Stimulated activated naive B cell treated with anti-CD40 and anti-IgM and Interleukin-4, amounts not matched to agents 10 μg/mL and 1 μg/mL and 100 μg/mL, for 72 hours (primary cell): Measurements from ENCODE around the gene VRTN.

ENCODE experiments used
- ATAC-seq, 2 donors: fragments of 150-1000 bp; cut with Tn5 transposase; replicated peaks; 2 replicates each; pipeline ENCODE4 v1.10.0; 2021; ENCODE audit warnings: moderate library complexity in 1 of 2
- DNase-seq: peaks from one replicate; pipeline ENCODE4 v3.0.0; 2021
- H3K27ac Mint-ChIP-seq: one replicate; pipeline ENCODE4 v1.8.0; 2022; ENCODE audit warnings: mild to moderate bottlenecking, mixed read lengths
- H3K27me3 Mint-ChIP-seq, 2 donors: one replicate each; pipeline ENCODE4 v1.8.0; 2022; ENCODE audit warnings: mixed read lengths in 2 of 2
- H3K36me3 Mint-ChIP-seq, 2 donors: one replicate each; pipeline ENCODE4 v1.8.0; 2022; ENCODE audit warnings: mixed read lengths in 2 of 2, mild to moderate bottlenecking in 1 of 2
- H3K4me1 Mint-ChIP-seq, 2 donors: one replicate each; pipeline ENCODE4 v1.8.0; 2022; ENCODE audit warnings: mixed read lengths in 2 of 2, mild to moderate bottlenecking in 1 of 2
- H3K4me3 Mint-ChIP-seq, 2 donors: one replicate each; pipeline ENCODE4 v1.8.0; 2022; ENCODE audit warnings: mild to moderate bottlenecking in 2 of 2, mixed read lengths in 2 of 2, moderate library complexity in 1 of 2
- H3K9me3 Mint-ChIP-seq, 2 donors: one replicate each; pipeline ENCODE4 v1.8.0; 2022; ENCODE audit warnings: mixed read lengths in 2 of 2, mild to moderate bottlenecking in 1 of 2

Gene VRTN

DNA sequence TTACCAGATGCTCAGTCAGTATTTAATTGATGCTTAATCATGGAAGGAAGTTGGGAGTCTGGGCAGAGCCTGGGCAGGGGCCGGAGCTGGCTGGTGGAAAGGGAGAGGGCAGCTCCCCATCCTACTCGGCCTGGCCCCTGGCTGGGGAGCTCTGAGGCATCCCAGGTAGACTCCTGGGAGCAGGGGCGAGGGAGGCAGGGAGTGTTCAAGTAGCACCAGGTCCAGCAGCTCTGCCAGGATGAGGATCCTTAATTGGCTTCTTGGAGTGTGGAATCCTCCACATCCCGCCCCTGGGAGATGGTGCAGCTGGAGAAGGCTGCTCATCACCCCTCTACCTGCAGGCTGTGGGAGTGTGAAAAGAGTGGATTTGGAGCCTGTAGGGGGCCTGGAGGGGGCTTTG lies 46.8 kb downstream of the VRTN start:
- no peak for ATAC-seq
- no peak overlapping the region for H3K4me3 Mint-ChIP-seq
- no peak for DNase-seq
- H3K9me3 Mint-ChIP-seq = no peaks in the 10 kb centered on the region
- H3K36me3 Mint-ChIP-seq = no peaks in the 10 kb centered on the region
- no peak overlapping the region for H3K27ac Mint-ChIP-seq
- peaks cover 1 to 8% of the 10 kb centered on the region in 2 donors for H3K4me1 Mint-ChIP-seq
- H3K27me3 Mint-ChIP-seq = no peaks in the 10 kb centered on the region

DNA sequence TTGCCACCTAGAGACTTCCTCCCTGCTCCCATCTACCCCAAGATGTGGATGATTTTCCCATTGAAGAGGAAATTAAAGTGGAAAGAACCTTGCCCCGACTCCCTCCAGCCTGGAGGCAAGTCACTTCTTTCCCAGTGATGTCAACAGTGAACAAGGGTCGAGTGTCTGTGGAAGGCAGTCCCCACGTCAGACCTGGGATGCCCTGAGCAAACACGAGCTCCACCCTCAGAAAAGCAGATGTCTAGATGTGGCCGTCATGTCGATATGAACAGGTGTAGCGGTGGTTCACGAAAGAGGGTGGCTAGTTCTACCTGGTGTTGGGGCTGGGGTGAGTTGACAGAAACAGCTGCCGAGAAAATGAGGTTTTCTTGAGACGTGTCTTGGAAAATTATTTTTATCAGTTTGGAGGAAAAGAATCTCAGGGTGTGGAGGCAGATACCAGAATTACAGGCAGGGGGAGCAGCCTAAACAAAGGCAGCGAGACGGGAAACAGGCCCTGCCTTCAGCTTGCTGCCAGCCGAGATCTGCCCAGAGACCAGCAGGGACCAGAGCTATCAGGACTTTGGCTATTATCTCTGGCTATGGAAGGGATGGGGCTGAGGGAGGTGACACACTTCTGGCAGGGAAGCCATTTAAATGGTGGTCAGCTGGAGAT lies 51.9 kb downstream of the VRTN start:
- DNase-seq (no peak), ATAC-seq (no peak)
- H3K9me3 Mint-ChIP-seq = no peaks in the 10 kb centered on the region
- peak overlapping the region; percentile 68 for H3K27ac Mint-ChIP-seq
- H3K4me1 Mint-ChIP-seq = peaks cover 29 to 45% of the 10 kb centered on the region in 2 donors
- no peaks in the 10 kb centered on the region for H3K27me3 Mint-ChIP-seq
- H3K36me3 Mint-ChIP-seq = no peaks in the 10 kb centered on the region
- peak overlapping the region in 1 of 2 donors; percentile 8 for H3K4me3 Mint-ChIP-seq

DNA sequence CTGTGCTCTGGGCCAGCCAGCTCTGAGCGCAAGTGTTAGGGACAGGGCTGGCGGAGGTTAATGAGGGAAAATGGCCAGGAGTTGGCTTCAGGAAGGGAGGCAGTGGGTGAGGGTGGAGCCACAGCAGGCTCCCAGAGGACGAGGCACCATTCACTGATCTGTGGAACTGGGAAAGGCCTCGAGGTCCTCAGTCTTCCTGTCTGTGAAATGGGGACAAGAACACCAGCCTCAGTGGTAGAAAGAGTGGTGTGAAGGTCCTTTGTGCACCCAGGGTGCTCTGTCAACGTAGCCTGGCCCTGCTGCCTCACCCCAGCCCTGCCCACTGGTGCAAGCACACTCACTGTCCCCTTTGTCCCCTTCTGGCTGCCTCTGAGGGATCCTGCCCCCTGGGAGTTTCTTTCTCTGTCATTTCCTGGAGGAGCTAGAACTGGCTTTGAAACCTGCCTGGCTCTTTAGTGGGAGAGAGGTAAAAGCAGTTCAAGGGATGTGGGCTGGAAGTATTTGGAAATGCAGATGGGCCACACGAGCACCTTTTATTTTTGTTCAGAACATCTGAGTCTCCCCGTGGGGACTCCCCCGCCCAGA lies 52.7 kb downstream of the VRTN start:
- Mint-ChIP-seq H3K36me3 (no peaks in the 10 kb centered on the region), H3K9me3 (no peaks in the 10 kb centered on the region), H3K27me3 (no peaks in the 10 kb centered on the region), H3K4me1 (peaks cover 29 to 45% of the 10 kb centered on the region in 2 donors), H3K4me3 (peak overlapping the region; percentile 80 to 83), H3K27ac (peak overlapping the region; percentile 97)
- DNase-seq (peak; percentile 8), ATAC-seq (peak; percentile 15 to 17)

DNA sequence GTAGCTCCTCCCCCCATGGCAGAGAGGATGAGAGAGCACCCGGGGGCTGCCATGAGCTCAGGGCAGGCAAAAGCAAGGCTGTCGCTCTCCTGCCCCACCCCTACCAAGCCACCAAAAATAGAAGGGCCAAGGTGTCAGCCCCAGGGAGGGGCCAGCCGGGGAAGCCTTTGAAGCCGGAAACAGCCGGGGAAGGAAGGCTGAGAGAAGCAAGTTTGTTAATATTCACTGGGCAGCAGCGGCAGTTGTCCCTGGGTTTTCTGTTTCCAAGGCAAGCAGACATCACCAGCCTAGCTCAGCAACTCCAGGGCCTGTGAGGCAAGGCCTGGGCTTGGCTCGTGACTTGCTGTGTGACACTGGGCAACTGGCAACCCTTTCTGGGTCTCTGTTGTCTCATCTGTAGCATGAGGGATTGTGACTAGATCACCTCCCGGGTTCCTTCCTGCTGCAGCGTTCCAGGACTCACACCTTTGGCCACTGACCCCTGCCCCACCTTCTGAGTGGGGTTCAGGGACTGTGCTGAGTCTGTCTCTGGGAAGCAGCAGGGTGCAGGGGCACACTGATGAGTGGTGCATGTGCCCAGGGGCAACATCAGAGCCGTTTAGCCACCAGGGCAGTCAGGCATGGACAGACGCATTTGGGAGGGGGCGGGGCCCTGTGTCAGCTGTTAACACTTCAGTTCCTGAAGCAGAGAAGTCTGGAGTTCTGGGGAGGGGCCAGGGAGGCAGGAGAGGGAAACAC lies 53.4 kb downstream of the VRTN start:
- H3K9me3 Mint-ChIP-seq = no peaks in the 10 kb centered on the region
- H3K27me3 Mint-ChIP-seq = no peaks in the 10 kb centered on the region
- ATAC-seq (peak; percentile 90 to 91), DNase-seq (peak; percentile 74)
- peaks cover 29 to 46% of the 10 kb centered on the region in 2 donors for H3K4me1 Mint-ChIP-seq
- H3K36me3 Mint-ChIP-seq = no peaks in the 10 kb centered on the region
- peak overlapping the region; percentile 80 to 83 for H3K4me3 Mint-ChIP-seq
- H3K27ac Mint-ChIP-seq = peak overlapping the region; percentile 97

DNA sequence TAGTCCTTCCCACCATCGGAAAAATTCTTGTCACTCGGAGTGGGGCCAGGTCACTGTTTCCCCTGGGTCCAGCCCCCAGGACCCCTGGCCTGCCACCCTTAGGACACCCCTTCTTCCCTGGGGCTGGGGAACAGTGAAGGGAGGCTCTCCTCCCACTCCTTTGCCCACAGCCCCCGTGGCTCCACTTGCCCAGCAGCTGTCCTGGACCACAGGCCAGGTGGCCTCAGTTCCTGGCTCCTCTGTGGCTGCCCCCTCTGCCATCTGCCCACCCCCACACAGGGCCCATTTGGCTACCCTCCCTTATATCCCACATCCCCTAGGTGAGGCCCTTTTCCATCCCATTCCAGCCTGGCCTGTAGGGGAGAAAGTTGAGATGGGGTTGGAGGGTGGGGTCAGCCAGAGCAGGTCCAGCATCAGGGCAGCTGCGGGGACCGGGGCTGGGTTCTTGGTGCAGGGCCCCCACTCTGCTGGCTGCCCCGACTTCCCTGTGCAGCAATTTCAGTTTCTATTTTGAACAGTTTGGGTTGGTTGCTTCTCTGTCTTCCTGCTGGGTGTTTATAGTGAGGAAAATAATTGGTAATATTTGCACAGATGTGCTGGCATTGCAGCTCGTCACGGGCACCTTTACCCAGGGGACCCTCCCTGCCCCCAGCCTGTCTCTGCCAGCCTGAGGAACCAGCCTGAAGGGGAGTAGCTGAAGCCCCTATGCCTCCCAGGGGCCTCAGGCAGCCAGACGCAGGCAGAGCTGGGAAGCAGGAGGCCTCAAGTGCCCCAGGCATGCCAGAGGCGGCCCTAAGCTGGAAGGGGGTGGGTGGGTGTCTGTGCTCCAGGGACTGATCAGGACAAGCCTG lies 54.4 kb downstream of the VRTN start:
- ATAC-seq = peak; percentile 26 to 35

DNA sequence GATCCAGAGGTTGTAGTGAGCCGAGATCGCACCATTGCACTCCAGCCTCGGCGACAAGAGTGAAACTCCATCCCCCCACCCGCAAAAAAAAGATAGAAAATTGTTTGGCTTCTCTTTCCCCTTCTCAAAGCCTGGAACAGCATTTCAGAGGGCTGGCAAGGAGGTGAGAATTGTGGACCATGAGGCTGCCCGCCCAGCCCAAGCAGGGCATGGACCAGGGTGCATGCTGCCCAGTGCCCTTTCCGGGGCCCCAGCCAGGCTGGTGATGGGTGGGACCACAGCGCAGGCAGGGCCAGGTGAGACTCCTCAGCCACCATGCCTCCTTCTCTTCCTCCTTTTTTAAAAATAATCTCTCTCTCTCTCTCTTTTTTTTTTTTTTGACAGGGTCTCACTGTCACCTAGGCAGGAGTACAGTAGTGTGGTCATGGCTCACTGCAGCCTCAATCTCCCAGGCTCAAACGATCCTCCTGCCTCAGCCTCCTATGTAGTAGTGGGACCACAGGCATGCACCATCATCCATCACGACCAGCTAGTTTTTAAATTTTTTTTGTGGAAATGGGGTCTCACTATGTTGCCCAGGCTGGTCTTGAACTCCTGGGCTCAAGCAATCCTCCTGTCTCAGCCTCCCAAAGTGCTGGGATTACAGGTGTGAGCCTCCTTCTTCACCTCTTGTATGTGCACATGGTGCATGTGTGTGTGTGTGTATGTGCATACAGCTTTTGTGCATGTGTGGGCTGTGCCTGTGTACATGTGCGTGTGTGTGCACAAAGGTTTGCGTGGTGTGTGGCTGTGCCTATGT lies 55.5 kb downstream of the VRTN start:
- H3K36me3 Mint-ChIP-seq = no peaks in the 10 kb centered on the region
- no peaks in the 10 kb centered on the region for H3K27me3 Mint-ChIP-seq
- no peaks in the 10 kb centered on the region for H3K9me3 Mint-ChIP-seq
- DNase-seq = no peak
- no peak for ATAC-seq
- no peak overlapping the region for H3K4me3 Mint-ChIP-seq
- H3K4me1 Mint-ChIP-seq = peaks cover 39 to 60% of the 10 kb centered on the region in 2 donors
- H3K27ac Mint-ChIP-seq = peak overlapping the region; percentile 86

More for the DNA sequence above, 54.4 kb downstream of the VRTN start:
- Mint-ChIP-seq H3K36me3 (no peaks in the 10 kb centered on the region), H3K27ac (peak overlapping the region; percentile 97), H3K9me3 (no peaks in the 10 kb centered on the region), H3K4me1 (peaks cover 35 to 55% of the 10 kb centered on the region in 2 donors), H3K27me3 (no peaks in the 10 kb centered on the region), H3K4me3 (peak overlapping the region; percentile 80 to 83)
- DNase-seq = no peak

DNA sequence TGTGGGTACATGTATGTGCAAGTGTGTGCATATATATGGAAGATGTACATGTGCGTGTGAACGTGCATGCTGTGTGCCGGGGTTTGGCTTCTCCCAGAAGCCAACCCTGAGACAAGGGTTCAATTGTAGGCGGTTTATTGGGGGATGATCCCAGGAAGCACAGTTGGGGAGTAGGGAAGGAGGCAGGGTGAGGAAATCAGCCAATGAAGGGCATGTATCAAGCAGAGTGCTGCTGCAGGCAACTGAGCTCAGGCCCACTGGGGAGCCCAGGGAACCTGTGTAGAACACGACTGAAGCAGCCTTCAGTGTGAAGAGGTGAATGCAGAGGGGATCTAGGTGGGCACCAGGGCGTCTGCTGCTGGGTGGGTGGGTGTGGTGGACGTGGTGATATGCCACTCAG lies 56.2 kb downstream of the VRTN start:
- Mint-ChIP-seq H3K4me1 (peaks cover 39 to 60% of the 10 kb centered on the region in 2 donors), H3K36me3 (no peaks in the 10 kb centered on the region), H3K4me3 (no peak overlapping the region), H3K27ac (no peak overlapping the region), H3K27me3 (no peaks in the 10 kb centered on the region), H3K9me3 (no peaks in the 10 kb centered on the region)
- DNase-seq = no peak
- ATAC-seq = no peak

DNA sequence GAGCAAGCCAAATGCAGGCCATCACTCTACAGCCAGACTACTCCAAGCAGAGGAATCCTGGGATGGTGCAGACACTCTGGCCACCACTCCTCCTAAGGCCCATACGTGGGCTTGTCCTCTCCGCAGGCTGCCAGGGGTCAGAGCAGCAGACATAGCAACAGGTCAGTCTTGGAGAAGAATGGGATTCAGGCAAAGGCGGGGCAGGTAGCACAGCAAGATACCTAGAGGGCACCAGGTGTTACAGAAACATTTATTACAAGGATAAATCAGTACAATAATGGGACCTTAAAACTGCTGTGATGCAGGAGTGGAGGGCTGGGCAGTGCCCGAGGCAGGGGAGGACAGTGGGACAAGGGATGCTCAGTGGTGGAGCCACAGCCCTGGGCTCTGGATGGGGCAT lies 57.4 kb downstream of the VRTN start:
- ATAC-seq = no peak
- Mint-ChIP-seq H3K27ac (no peak overlapping the region), H3K4me1 (peaks cover 35 to 54% of the 10 kb centered on the region in 2 donors), H3K4me3 (no peak overlapping the region), H3K9me3 (no peaks in the 10 kb centered on the region), H3K27me3 (no peaks in the 10 kb centered on the region), H3K36me3 (no peaks in the 10 kb centered on the region)
- DNase-seq = no peak

DNA sequence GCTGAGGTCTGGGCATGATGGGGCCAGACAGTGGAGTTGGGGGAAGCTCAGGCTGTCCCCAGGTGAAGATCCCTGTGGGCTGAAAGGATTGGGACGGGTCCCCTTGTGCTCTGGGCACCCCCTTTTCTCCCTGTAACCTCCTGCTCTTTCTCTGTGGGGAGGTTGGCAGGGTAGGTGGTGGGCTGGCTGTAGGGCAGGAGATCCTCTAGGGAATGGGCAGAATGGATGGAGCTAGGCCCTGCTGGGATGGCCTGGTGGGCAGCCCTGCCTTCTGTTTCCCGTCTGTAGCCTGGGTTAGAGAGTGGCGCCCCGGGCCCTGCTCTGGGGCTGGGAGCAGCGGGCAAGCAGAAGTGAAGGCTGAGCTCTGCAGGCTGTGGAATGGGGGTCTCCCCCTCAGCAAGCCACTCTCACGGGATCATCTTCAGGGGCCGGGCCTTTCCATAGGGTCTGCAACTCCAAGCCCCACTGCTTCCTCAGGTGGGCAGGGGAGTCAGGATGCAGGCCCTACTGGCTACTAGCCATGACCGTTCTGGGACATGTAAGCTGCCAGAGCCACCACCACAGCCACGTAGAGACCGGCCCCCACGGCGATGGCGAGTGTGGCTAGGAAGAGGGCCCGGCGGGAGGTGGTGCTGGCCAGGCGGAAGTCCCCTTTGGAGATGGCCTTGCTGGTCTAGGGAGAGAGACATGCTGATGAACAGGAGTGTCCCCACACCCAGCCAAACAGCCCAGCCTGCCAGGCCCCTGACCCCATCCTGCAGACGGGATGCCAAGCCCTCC lies 58.9 kb downstream of the VRTN start:
- Mint-ChIP-seq H3K9me3 (no peaks in the 10 kb centered on the region), H3K27ac (peak overlapping the region; percentile 7), H3K4me3 (no peak overlapping the region), H3K27me3 (no peaks in the 10 kb centered on the region), H3K4me1 (peaks cover 26 to 39% of the 10 kb centered on the region in 2 donors), H3K36me3 (no peaks in the 10 kb centered on the region)
- DNase-seq (no peak), ATAC-seq (no peak)

DNA sequence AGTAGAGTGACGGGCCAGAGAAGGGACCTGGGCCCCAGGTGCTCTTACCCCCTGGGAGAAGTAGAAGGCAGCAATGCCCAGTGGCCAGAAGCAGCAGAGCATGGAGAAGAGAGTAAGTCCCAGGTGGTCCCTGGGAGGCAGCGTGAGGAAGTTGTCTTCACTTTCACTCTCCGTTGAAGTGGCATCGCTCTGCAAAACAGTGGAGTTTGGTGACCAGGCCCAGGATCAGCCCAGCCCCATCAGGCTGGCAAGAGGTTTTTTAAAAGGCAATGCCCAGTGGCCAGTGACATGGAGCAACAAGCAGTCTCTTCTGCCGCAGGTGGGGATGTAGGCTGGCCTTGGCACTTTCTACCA lies 59.5 kb downstream of the VRTN start:
- no peaks in the 10 kb centered on the region for H3K9me3 Mint-ChIP-seq
- H3K27ac Mint-ChIP-seq = no peak overlapping the region
- no peak for DNase-seq
- peak; percentile 41 to 50 for ATAC-seq
- H3K27me3 Mint-ChIP-seq = no peaks in the 10 kb centered on the region
- H3K4me1 Mint-ChIP-seq = peaks cover 22 to 33% of the 10 kb centered on the region in 2 donors
- no peak overlapping the region for H3K4me3 Mint-ChIP-seq
- no peaks in the 10 kb centered on the region for H3K36me3 Mint-ChIP-seq

DNA sequence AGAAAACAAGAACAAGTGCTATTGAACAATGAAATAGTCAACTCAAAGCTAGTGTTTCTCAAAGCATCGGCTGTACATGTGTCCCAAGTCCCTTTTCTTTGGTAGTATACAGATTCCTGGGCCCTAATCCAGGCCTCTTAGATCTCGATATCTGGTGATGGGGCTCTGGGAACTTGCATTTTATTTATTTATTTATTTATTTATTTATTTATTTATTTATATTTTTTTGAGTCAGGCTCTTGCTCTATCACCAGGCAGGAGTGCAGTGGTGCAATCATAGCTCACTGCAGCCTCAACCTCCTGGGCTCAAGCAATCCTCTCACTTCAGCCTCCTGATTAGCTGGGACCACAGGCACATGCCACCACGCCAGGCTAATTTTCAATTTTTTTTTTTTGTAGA lies 60.6 kb downstream of the VRTN start:
- Mint-ChIP-seq H3K27me3 (peaks cover 0 to 9% of the 10 kb centered on the region in 2 donors), H3K27ac (no peak overlapping the region), H3K9me3 (no peaks in the 10 kb centered on the region), H3K4me1 (peaks cover 17 to 22% of the 10 kb centered on the region in 2 donors), H3K36me3 (no peaks in the 10 kb centered on the region), H3K4me3 (no peak overlapping the region)
- ATAC-seq (no peak), DNase-seq (no peak)

DNA sequence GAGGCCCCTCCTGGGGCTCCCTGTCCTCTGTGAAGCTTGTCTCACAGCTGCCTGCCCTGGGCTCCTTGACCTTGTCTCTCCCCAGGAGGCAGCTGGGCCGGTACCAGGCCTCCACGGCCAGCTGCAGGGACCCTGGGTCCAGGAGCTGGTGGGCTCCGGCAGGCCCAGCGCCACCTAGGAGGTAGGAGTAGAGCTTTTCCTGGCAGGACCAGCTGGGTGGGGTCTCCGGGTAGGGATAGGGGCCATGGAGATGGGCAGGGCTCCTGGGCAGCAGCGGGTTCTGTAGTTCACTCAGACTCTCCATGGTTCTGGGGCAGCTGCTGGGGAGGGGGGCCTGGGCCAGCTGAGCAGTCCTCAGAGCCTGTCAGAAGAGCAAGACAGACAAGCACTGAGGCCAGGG lies 61.2 kb downstream of the VRTN start:
- H3K27ac Mint-ChIP-seq = no peak overlapping the region
- DNase-seq = no peak
- H3K9me3 Mint-ChIP-seq = no peaks in the 10 kb centered on the region
- H3K36me3 Mint-ChIP-seq = no peaks in the 10 kb centered on the region
- no peak overlapping the region for H3K4me3 Mint-ChIP-seq
- ATAC-seq = no peak
- H3K4me1 Mint-ChIP-seq = peaks cover 12 to 16% of the 10 kb centered on the region in 2 donors
- H3K27me3 Mint-ChIP-seq = peaks cover 4 to 13% of the 10 kb centered on the region in 2 donors
